H9 (cell line): ENCODE measurements around the gene MVD. TPM values are rescaled to one million over a fixed set of nuclear protein-coding genes. Genes with fewer than 3 reads are reported as not detected.

ENCODE experiments used
- DNase-seq: peaks from one replicate; pipeline ENCODE4 v3.0.0-alpha.2; 2017
- H2AFZ ChIP-seq: one replicate; pipeline ENCODE4 v1.6.1; 2013; ENCODE audit warnings: mild to moderate bottlenecking, low read length, control low read depth, moderate library complexity
- H2AK5ac ChIP-seq: 2 replicates; pipeline ENCODE4 v1.6.1; 2013; ENCODE audit warnings: low read length, control low read depth, mixed read lengths; ENCODE audit not compliant: insufficient read length
- H2BK120ac ChIP-seq: one replicate; pipeline ENCODE4 v1.6.1; 2013; ENCODE audit warnings: low read depth, mild to moderate bottlenecking, low read length, control low read depth, inconsistent platforms; ENCODE audit not compliant: poor library complexity, severe bottlenecking
- H2BK12ac ChIP-seq: 2 replicates; pipeline ENCODE4 v1.6.1; 2013; ENCODE audit warnings: low read length, control low read depth, mixed read lengths, low read depth; ENCODE audit not compliant: insufficient read length
- H2BK15ac ChIP-seq: 2 replicates; pipeline ENCODE4 v1.6.1; 2013; ENCODE audit warnings: low read depth, low read length, control low read depth
- H2BK20ac ChIP-seq: one replicate; pipeline ENCODE4 v1.6.1; 2013; ENCODE audit warnings: low read depth, mild to moderate bottlenecking, low read length, control low read depth, inconsistent platforms; ENCODE audit not compliant: poor library complexity, severe bottlenecking
- H2BK5ac ChIP-seq: 2 replicates; pipeline ENCODE4 v1.6.1; 2013; ENCODE audit warnings: low read length, control low read depth, mixed read lengths; ENCODE audit not compliant: insufficient read length
- H3K14ac ChIP-seq: 2 replicates; pipeline ENCODE4 v1.6.1; 2013; ENCODE audit warnings: low read length, control low read depth; ENCODE audit not compliant: insufficient read depth
- H3K18ac ChIP-seq: 2 replicates; pipeline ENCODE4 v1.6.1; 2013; ENCODE audit warnings: low read depth, mild to moderate bottlenecking, mixed read lengths, low read length, control low read depth; ENCODE audit not compliant: insufficient read length
- H3K23ac ChIP-seq: 2 replicates; pipeline ENCODE4 v1.6.1; 2013; ENCODE audit warnings: low read length, control low read depth, mixed read lengths, low read depth; ENCODE audit not compliant: insufficient read length
- H3K23me2 ChIP-seq: 2 replicates; pipeline ENCODE4 v1.6.1; 2013; ENCODE audit warnings: low read depth, mild to moderate bottlenecking, mixed read lengths, low read length, control low read depth; ENCODE audit not compliant: insufficient read length, poor library complexity, severe bottlenecking
- H3K27ac ChIP-seq: 2 replicates; pipeline ENCODE4 v1.5.1; 2013; ENCODE audit warnings: low read length, control low read depth, mixed read lengths, low read depth; ENCODE audit not compliant: insufficient read length
- H3K27me3 ChIP-seq: 2 replicates; pipeline ENCODE4 v1.6.1; 2013; ENCODE audit warnings: low read length, control low read depth, inconsistent platforms; ENCODE audit not compliant: insufficient read depth
- H3K4ac ChIP-seq: 2 replicates; pipeline ENCODE4 v1.6.1; 2013; ENCODE audit warnings: low read depth, mild to moderate bottlenecking, control low read depth, inconsistent platforms, low read length, moderate library complexity
- H3K4me1 ChIP-seq: 2 replicates; pipeline ENCODE4 v1.6.1; 2013; ENCODE audit warnings: low read length, control low read depth, inconsistent platforms; ENCODE audit not compliant: insufficient read depth
- H3K4me2 ChIP-seq: 2 replicates; pipeline ENCODE4 v1.6.1; 2013; ENCODE audit warnings: low read length, control low read depth, mixed read lengths; ENCODE audit not compliant: insufficient read length, insufficient read depth
- H3K56ac ChIP-seq: 2 replicates; pipeline ENCODE4 v1.6.1; 2013; ENCODE audit warnings: low read depth, mild to moderate bottlenecking, mixed read lengths, low read length, control low read depth; ENCODE audit not compliant: insufficient read length
- H3K79me1 ChIP-seq: 2 replicates; pipeline ENCODE4 v1.6.1; 2013; ENCODE audit warnings: low read depth, mild to moderate bottlenecking, moderate library complexity, low read length, control low read depth, inconsistent platforms; ENCODE audit not compliant: insufficient read depth, poor library complexity, severe bottlenecking
- H3K79me2 ChIP-seq: 2 replicates; pipeline ENCODE4 v1.6.1; 2013; ENCODE audit warnings: low read length, control low read depth, inconsistent platforms; ENCODE audit not compliant: insufficient read depth
- H3K9ac ChIP-seq: 2 replicates; pipeline ENCODE4 v1.6.1; 2013; ENCODE audit warnings: low read length, control low read depth, mixed read lengths; ENCODE audit not compliant: insufficient read length; ENCODE audit errors: extremely low read depth
- H3K9me3 ChIP-seq: one replicate; pipeline ENCODE4 v1.6.1; 2013; ENCODE audit warnings: low read depth, low read length, inconsistent platforms; ENCODE audit not compliant: control insufficient read depth
- H3T11ph ChIP-seq: one replicate; pipeline ENCODE4 v1.6.1; 2013; ENCODE audit warnings: mild to moderate bottlenecking, low read length, control low read depth, inconsistent platforms
- H4K20me1 ChIP-seq: one replicate; pipeline ENCODE4 v1.6.1; 2013; ENCODE audit not compliant: control insufficient read depth, insufficient read length, insufficient read depth
- H4K5ac ChIP-seq: 2 replicates; pipeline ENCODE4 v1.6.1; 2013; ENCODE audit warnings: low read depth, mild to moderate bottlenecking, mixed read lengths, low read length, control low read depth; ENCODE audit not compliant: insufficient read length
- H4K8ac ChIP-seq: replicated peaks from 2 replicates; pipeline ENCODE4 v1.6.1; 2013; ENCODE audit warnings: low read length, control low read depth, mixed read lengths, low read depth; ENCODE audit not compliant: insufficient read length
- H4K91ac ChIP-seq: 2 replicates; pipeline ENCODE4 v1.6.1; 2013; ENCODE audit warnings: low read depth, mild to moderate bottlenecking, moderate library complexity, mixed read lengths, low read length, control low read depth; ENCODE audit not compliant: insufficient read length
- H3K27ac Mint-ChIP-seq, 3 experiments: 2 replicates in 2 of 3; 3 replicates in 1 of 3; pipeline ENCODE4 v1.8.0; 2020 to 2021; ENCODE audit warnings: mixed read lengths in 3 of 3, mild to moderate bottlenecking in 1 of 3, moderate library complexity in 1 of 3
- H3K27me3 Mint-ChIP-seq: 2 replicates; pipeline ENCODE4 v1.8.0; 2021; ENCODE audit warnings: low read depth, mild to moderate bottlenecking, moderate library complexity, mixed read lengths
- H3K36me3 Mint-ChIP-seq, 3 experiments: 2 replicates in 2 of 3; 3 replicates in 1 of 3; pipeline ENCODE4 v1.8.0; 2020 to 2021; ENCODE audit warnings: low read depth in 3 of 3, mixed read lengths in 3 of 3; ENCODE audit not compliant: insufficient read depth in 1 of 3
- H3K4me1 Mint-ChIP-seq, 2 experiments: 2 replicates each; pipeline ENCODE4 v1.8.0; 2020; ENCODE audit warnings: mixed read lengths in 2 of 2
- H3K4me3 Mint-ChIP-seq, 2 experiments: 2 replicates in 1 of 2; 3 replicates in 1 of 2; pipeline ENCODE4 v1.8.0; 2020 to 2021; ENCODE audit warnings: mild to moderate bottlenecking in 2 of 2, mixed read lengths in 2 of 2, moderate library complexity in 1 of 2
- H3K9me3 Mint-ChIP-seq, 2 experiments: 2 replicates in 1 of 2; 3 replicates in 1 of 2; pipeline ENCODE4 v1.8.0; 2020; ENCODE audit warnings: mild to moderate bottlenecking in 2 of 2, mixed read lengths in 2 of 2, moderate library complexity in 1 of 2
- WGBS: extraction: QIAGEN DNeasy Blood & Tissue Kit; methylation state at CpG from one replicate; pipeline ENCODE4 v1.1.7; 2013; ENCODE audit warnings: missing lambda C conversion rate, low lambda C conversion rate, mixed read lengths; ENCODE audit not compliant: insufficient read length; ENCODE audit errors: extremely low coverage; 5-methylcytosine and 5-hydroxymethylcytosine counted together
- total RNA-seq: library from RNA; stranded (reverse); gene quantifications from 2 replicates; pipeline ENCODE4 v1.2.1, GENCODE V29; 2021
- TF ChIP-seq, protein P1 (sequence below): fragments of 200-600 bp; sonication (generic); conservative IDR thresholded peaks from 3 replicates; pipeline ENCODE4 v1.8.0; 2021; ENCODE audit warnings: antibody characterized with exemption, mild to moderate bottlenecking

The MVD gene
- total RNA-seq, 1 experiment from 2014 or later: 53.2 TPM

DNA sequence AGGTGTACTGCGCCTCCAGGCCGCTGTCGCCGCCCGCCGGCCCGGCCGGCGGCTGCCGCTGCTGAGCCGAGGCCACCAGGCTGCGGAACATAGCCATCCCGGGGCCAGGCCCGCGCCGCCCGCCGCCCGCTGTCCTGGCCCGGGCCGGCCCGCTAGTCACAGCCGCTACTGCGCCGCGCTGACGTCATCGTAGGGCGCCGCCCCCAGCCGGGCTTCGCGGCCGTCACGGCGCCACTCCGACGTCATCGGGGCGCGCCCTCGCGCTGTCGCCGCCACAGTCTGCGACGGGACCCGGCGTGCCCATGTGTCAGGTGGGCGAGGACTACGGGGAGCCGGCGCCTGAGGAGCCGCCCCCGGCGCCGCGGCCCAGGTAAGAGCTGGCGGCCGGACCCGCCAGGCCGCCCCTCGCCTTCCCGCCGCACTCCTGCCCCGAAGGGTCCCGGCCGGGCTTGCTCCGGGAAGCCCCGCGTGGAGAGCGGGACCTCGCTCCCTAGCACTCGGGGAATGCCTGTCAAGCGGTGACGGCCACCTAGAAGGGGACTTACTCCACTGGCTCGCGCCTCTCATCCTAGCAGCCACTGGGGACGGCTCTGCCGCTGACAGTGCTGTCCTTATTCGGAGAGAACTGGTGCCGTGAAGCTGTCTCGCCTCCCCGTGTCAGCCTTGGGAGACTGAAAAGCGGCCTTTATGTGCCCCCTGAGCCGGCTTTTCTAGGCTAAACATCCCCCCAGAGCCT is 43.5 kb upstream of the MVD start, which contains the start of the genes CTU2 and RNF166:
Gene CTU2, plus strand, starts transcription at position 275 of the 736 bp plus-strand sequence. Its CDS starts 28 bp downstream, at position 303.
Gene RNF166, minus strand, starts transcription at position 180 of the 736 bp plus-strand sequence. Its CDS starts 83 bp downstream, at position 97.
- no peaks in the 10 kb centered on the region; a peak in 1 of 5 replicates for H3K9me3 Mint-ChIP-seq
- no peaks in the 10 kb centered on the region for H3K27me3 Mint-ChIP-seq
- no peak within 1 kb of the TSS for H2BK15ac ChIP-seq
- H3K27ac ChIP-seq: no peak within 1 kb of the TSS
- H3K4ac ChIP-seq: no peak within 1 kb of the TSS
- peaks cover 4% of the 10 kb centered on the region; the same call in 1 of the 2 replicates for H3K4me1 ChIP-seq
- no CpG with 5 or more reads among the region's 86 CpGs for WGBS
- no peak within 1 kb of the TSS; the same call in 1 of the 2 replicates for H3K14ac ChIP-seq
- peaks cover 6% of the 10 kb centered on the region for H3K23me2 ChIP-seq
- H3K79me1 ChIP-seq: peaks cover 7% of the 10 kb centered on the region
- no peaks in the 10 kb centered on the region for H3K9me3 ChIP-seq
- H3T11ph ChIP-seq: no peak within 1 kb of the TSS
- no peak within 1 kb of the TSS for H3K56ac ChIP-seq
- TF ChIP-seq, protein P1, sequence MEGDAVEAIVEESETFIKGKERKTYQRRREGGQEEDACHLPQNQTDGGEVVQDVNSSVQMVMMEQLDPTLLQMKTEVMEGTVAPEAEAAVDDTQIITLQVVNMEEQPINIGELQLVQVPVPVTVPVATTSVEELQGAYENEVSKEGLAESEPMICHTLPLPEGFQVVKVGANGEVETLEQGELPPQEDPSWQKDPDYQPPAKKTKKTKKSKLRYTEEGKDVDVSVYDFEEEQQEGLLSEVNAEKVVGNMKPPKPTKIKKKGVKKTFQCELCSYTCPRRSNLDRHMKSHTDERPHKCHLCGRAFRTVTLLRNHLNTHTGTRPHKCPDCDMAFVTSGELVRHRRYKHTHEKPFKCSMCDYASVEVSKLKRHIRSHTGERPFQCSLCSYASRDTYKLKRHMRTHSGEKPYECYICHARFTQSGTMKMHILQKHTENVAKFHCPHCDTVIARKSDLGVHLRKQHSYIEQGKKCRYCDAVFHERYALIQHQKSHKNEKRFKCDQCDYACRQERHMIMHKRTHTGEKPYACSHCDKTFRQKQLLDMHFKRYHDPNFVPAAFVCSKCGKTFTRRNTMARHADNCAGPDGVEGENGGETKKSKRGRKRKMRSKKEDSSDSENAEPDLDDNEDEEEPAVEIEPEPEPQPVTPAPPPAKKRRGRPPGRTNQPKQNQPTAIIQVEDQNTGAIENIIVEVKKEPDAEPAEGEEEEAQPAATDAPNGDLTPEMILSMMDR: no peak
- no peak within 1 kb of the TSS for H4K8ac ChIP-seq
- H4K20me1 ChIP-seq: no peaks in the 10 kb centered on the region
- no peak within 1 kb of the TSS for H2AK5ac ChIP-seq
- peak within 1 kb of the TSS; percentile 95 for H3K4me2 ChIP-seq
- H2AFZ ChIP-seq: no peak within 1 kb of the TSS
- H2BK120ac ChIP-seq: no peak within 1 kb of the TSS
- no peak within 1 kb of the TSS for H3K23ac ChIP-seq
- H3K4me1 Mint-ChIP-seq: peaks cover 16 to 17% of the 10 kb centered on the region in 2 experiments
- no peak within 1 kb of the TSS for H2BK12ac ChIP-seq
- peak within 1 kb of the TSS in 2 of 3 experiments; percentile 10 to 91; a peak in 3 of 7 replicates for H3K27ac Mint-ChIP-seq
- H3K27me3 ChIP-seq: no peaks in the 10 kb centered on the region
- H3K18ac ChIP-seq: no peak within 1 kb of the TSS
- H2BK20ac ChIP-seq: no peak within 1 kb of the TSS
- no peak within 1 kb of the TSS for H4K91ac ChIP-seq
- H3K79me2 ChIP-seq: peaks cover 3% of the 10 kb centered on the region; the same call in 1 of the 2 replicates
- H3K36me3 Mint-ChIP-seq: peaks cover 0 to 4% (median 2%) of the 10 kb centered on the region in 3 experiments; a peak in 3 of 7 replicates
- H2BK5ac ChIP-seq: no peak within 1 kb of the TSS
- no peak within 1 kb of the TSS for H4K5ac ChIP-seq
- H3K9ac ChIP-seq: peak within 1 kb of the TSS; percentile 45
- peak; percentile 85 for DNase-seq
- H3K4me3 Mint-ChIP-seq: peak within 1 kb of the TSS; percentile 83 to 89
